ENCODE data around the gene LAG3.
"Not testable (repeated sequence)": the region's sequence is repeated elsewhere in the genome, so short reads cannot be mapped to it uniquely, and the experiment has no call there.

Gene LAG3

DNA sequence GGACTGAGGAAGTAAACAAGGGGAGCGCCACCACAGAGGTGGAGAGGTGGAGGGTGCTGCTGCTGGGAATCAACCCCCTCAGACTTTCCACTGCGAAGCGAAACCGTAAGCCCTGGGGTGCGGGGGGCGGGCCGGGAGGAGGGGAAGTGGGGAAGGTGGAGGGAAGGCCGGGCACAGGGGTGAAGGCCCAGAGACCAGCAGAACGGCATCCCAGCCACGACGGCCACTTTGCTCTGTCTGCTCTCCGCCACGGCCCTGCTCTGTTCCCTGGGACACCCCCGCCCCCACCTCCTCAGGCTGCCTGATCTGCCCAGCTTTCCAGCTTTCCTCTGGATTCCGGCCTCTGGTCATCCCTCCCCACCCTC is at the start of gene LAG3:
TSS of gene LAG3 (plus strand) at position 190 of the 365 bp plus-strand sequence. CDS start 333 bp downstream, outside the sequence.
- in situ Hi-C loops (cut with HindIII; ENCODE audit: low pct_unique_long_range_greater_than_20kb, low sequenced_read_pairs) = no loop called here
- TF ChIP-seq JUND (IDR thresholded peaks at IDR 0.05; ENCODE audit: low read depth) = no peak
- DNase-seq (ENCODE audit: low read depth in 1 of 2, low spot score in 1 of 2) = no peak

DNA sequence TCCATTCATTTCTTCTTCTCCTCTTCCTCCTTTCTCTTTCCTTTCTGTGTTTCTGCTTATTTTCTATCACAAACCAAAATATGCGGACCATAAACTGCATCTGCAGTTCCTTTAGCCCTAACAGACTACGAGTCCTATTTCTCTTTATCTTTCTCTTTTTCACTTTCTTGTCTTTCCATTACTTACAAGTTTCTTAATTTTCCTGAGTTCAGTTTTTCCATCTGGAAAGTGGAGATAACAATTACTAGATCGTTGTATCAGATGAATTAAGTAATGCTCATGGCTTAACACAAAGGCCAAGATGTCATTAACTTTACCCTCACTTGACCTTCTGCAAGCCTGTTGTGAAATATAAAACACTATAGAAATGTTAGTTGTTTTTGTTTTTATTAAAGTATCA is 49.5 kb upstream of the LAG3 start:
- TF ChIP-seq JUND (IDR thresholded peaks at IDR 0.05; ENCODE audit: low read depth) = no peak
- DNase-seq (ENCODE audit: low read depth in 1 of 2, low spot score in 1 of 2) = no peak
- in situ Hi-C loops (cut with HindIII; ENCODE audit: low pct_unique_long_range_greater_than_20kb, low sequenced_read_pairs) = no loop called here

DNA sequence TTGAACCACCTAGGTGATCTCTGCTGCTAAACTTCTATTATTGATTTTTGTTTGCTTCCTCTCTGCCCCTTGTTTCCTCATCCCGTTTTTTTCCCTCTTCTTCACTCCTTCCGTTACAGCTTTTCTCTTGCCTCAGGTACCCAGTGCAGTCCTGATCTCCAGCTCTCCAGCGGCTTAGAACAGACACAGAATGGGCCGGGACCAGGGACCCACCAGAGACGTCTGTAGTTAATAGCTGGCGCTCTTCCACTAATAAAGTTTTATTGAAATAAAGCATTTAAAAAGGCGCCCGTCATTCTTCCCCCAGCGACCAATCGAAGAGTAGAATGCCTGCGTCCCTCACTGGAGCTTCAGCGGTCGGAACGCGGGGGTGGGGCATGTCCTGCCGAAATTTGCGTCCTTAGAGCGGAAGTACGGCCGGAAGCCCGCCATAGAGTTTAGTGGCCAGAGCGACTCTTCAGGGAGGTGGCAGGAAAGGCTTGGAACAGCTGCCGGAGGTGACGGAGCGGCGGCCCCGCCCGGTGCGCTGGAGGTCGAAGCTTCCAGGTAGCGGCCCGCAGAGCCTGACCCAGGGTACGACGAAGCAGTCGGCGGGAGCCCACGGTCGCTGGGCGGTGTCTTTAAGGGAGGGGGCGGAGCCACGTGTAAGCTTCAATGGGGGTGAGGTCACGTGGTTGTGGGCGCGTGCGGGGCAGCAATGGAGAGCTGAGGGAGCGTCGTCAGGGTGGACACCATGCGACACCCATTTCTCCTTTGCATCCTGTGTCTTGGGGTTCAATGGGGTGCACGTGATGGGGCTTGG is 48.5 kb upstream of the LAG3 start, which contains the start of gene COPS7A:
TSS of gene COPS7A (plus strand) at position 440 of the 802 bp plus-strand sequence. CDS start 611 bp downstream, outside the sequence.
- no peak for TF ChIP-seq JUND (IDR thresholded peaks at IDR 0.05; ENCODE audit: low read depth)
- in situ Hi-C loops (cut with HindIII; ENCODE audit: low pct_unique_long_range_greater_than_20kb, low sequenced_read_pairs) = no loop called here
- peak; percentile 64 to 94 for DNase-seq (ENCODE audit: low read depth in 1 of 2, low spot score in 1 of 2)

DNA sequence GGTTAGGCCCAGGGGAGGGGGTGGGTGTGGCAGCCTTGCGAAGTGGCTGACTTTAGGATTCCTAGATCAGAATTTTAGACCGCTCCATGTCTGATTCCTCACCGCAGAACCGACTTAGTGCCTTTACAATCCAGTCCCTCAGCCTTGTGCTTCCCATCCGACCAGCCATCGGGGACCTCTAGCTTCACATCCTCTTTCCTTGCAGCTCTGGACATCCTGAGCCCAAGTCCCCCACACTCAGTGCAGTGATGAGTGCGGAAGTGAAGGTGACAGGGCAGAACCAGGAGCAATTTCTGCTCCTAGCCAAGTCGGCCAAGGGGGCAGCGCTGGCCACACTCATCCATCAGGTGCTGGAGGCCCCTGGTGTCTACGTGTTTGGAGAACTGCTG is 47.9 kb upstream of the LAG3 start:
- DNase-seq (ENCODE audit: low read depth in 1 of 2, low spot score in 1 of 2) = no peak
- TF ChIP-seq JUND (IDR thresholded peaks at IDR 0.05; ENCODE audit: low read depth) = no peak
- in situ Hi-C loops (cut with HindIII; ENCODE audit: low pct_unique_long_range_greater_than_20kb, low sequenced_read_pairs) = no loop called here

DNA sequence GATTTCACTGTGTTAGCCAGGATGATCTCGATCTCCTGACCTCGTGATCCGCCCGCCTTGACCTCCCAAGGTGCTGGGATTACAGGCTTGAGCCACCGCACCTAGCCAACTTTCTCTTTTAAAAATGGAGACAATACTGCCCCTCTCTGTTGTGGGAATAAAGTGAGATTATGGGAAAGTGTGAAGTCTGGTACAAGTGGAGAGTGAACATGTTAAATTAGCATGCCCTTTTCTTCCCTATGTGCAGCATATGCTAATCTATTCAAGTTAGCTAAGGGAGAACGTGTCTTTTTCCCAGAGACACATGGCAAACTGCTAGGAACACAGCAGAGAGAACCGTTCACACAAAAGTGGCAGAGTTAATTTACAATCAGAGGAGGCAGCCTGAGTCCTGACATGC is 47.0 kb upstream of the LAG3 start:
- in situ Hi-C loops (cut with HindIII; ENCODE audit: low pct_unique_long_range_greater_than_20kb, low sequenced_read_pairs) = no loop called here
- TF ChIP-seq JUND (IDR thresholded peaks at IDR 0.05; ENCODE audit: low read depth) = no peak
- DNase-seq (ENCODE audit: low read depth in 1 of 2, low spot score in 1 of 2) = no peak

DNA sequence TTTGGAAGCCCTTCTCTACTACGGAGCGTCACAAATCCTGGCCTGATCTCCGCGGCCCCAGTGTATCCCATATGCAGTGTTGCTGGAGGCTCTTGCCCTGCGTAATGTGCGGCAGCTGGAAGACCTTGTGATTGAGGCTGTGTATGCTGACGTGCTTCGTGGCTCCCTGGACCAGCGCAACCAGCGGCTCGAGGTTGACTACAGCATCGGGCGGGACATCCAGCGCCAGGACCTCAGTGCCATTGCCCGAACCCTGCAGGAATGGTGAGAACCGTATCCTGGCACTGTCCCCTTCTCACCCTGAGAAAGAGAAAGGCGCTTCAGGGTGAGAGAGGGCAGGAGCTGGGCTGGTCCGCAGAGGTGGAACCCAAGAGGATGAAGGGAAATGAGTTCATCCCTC is 43.1 kb upstream of the LAG3 start:
- in situ Hi-C loops (cut with HindIII; ENCODE audit: low pct_unique_long_range_greater_than_20kb, low sequenced_read_pairs) = no loop called here
- no peak for DNase-seq (ENCODE audit: low read depth in 1 of 2, low spot score in 1 of 2)
- no peak for TF ChIP-seq JUND (IDR thresholded peaks at IDR 0.05; ENCODE audit: low read depth)

DNA sequence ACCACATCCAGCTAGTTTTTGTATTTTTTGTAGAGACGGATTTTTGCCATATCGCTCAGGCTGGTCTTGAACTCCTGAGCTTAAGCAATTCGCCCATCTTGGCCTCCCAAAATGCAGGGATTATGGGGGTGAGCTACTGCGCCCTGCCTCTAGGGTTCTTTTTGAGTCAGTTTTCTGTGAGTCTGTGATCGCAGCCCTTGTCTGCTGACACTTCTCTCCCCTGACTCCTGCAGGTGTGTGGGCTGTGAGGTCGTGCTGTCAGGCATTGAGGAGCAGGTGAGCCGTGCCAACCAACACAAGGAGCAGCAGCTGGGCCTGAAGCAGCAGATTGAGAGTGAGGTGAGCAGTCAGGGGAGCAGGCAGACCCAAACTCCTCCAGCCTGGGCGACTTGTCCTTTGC is 42.2 kb upstream of the LAG3 start:
- no peak for DNase-seq (ENCODE audit: low read depth in 1 of 2, low spot score in 1 of 2)
- in situ Hi-C loops (cut with HindIII; ENCODE audit: low pct_unique_long_range_greater_than_20kb, low sequenced_read_pairs) = no loop called here
- no peak for TF ChIP-seq JUND (IDR thresholded peaks at IDR 0.05; ENCODE audit: low read depth)

DNA sequence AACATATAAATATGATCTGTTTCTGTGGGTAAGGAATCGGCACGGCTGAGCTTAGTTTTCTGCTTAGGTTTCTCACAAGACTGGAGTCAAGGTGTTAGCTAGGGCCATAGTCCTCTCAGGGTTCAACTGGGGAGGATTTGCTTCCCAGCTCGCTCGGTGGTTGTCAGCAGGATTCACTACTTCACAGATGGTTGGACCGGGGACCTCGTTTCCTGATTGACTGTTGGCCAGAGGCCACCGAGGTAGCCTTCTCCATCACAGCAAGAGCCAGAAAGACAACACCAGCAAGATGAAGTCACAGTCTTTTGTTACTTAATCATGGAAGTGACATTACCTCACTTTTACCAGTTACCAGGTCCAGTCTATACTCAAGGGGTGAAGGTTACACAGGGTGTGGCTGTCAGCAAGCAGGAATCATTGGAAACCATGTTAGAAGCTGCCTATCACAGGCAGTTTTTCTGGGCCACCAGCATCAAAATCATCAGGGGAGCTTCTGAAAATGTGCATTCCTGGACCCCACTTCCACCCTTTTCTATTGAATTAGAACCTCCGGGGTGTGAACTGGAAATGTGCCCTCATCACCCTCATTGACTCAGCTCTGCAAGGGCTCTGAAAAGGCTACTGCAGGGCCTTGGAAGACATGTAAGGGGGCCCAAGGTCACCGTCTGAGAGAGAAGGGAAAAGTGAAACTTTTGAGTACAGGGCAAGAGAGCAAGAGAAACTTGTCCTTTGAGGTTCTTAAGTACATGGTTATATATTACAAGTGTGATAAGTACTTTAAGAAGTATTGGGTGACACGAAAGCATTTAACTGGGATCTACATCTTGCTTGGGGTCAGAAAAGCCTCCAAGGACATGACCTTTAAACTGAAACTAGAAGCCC is 37.6 kb upstream of the LAG3 start:
- no peak for TF ChIP-seq JUND (IDR thresholded peaks at IDR 0.05; ENCODE audit: low read depth)
- no peak for DNase-seq (ENCODE audit: low read depth in 1 of 2, low spot score in 1 of 2)
- in situ Hi-C loops (cut with HindIII; ENCODE audit: low pct_unique_long_range_greater_than_20kb, low sequenced_read_pairs) = no loop called here

DNA sequence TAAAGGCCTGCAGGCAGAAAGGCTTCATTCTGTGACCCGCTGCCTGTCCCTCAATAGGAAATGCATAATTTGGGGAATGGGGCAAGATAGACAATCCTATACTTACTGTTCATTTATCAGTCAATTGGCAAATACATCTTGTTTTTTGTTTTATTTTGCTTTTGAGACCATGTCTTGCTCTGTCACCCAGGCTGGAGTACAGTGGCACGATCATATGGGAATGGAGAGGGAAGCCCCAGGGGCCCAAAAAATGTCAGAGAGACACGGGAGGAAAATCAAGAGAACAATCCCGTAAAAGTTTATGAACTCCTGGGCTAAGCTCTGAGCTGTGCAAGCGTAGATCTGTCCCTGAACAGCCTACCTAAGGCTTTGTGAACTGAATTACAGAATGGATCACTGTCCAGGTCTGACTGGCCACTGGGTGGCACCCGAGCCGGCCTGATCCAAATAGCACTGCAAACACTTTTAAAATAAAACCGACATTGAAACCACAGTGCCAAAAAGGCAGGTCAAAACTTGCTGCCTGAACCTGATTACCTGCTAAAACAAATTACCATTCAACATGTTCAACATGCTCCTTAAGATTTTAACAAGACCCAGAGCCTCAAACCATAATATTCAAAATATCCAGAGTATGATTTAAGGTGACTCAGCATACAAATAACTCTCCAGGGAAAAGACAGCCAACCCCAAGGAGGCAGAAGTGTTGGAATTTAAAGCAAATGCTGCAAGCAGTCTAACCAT is 36.7 kb upstream of the LAG3 start:
- TF ChIP-seq JUND (IDR thresholded peaks at IDR 0.05; ENCODE audit: low read depth) = no peak
- in situ Hi-C loops (cut with HindIII; ENCODE audit: low pct_unique_long_range_greater_than_20kb, low sequenced_read_pairs) = no loop called here
- DNase-seq (ENCODE audit: low read depth in 1 of 2, low spot score in 1 of 2) = peak in 1 of 2 experiments; percentile 70

DNA sequence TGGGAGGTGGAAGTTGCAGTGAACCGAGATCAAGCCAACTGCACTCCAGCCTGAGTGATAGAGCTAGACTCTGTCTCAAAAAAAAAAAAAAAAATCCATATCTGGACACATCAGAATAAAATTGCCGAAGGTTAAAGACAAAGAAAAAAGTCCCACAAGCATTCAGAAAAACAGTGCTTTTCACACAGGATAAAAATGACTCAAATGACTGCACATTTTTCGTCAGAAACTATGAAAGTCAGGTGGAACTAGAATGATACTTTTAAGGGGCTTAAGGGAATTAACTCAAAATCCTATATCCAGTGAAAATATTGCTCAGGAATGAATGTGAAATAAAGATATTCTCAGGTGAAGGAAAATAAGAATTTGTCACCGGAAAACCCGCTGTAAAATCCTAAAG is 35.6 kb upstream of the LAG3 start:
- in situ Hi-C loops (cut with HindIII; ENCODE audit: low pct_unique_long_range_greater_than_20kb, low sequenced_read_pairs) = no loop called here
- TF ChIP-seq JUND (IDR thresholded peaks at IDR 0.05; ENCODE audit: low read depth) = no peak
- no peak for DNase-seq (ENCODE audit: low read depth in 1 of 2, low spot score in 1 of 2)

DNA sequence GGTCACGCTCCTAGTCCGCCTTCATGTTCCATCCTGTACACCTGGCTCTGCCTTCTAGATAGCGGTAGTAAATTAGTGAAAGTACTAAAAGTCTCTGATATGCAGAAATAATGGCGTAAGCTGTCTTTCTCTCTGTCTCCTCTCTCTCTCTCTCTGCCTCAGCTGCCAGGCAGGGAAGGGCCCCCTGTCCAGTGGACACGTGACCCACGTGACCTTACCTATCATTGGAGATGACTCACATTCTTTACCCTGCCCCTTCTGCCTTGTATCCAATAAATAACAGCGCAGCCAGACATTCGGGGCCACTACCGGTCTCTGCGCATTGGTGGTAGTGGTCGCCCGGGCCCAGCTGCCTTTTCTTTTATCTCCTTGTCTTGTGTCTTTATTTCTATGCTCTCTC is 30.2 kb upstream of the LAG3 start:
- DNase-seq (ENCODE audit: low read depth in 1 of 2, low spot score in 1 of 2) = not testable (repeated sequence)

DNA sequence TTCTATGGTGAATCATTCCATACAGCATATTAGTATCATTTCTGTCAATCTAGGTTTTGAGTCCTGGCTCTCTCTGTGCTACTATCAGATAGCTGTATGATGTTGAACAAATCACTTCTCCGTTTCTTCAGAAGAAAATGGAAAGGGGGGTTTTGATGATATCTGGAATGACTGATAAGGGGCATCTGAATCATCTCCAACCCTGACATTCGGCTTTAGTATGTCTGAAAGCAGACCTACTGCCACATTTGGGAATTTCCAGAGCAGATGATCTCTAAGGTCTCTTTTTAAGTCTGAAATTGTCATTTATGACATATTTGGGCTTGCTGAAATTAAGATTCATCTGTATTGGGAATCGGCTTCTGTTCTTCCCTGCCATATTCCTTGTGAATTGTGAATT is 29.5 kb upstream of the LAG3 start:
- TF ChIP-seq JUND (IDR thresholded peaks at IDR 0.05; ENCODE audit: low read depth) = no peak
- in situ Hi-C loops (cut with HindIII; ENCODE audit: low pct_unique_long_range_greater_than_20kb, low sequenced_read_pairs) = no loop called here
- DNase-seq (ENCODE audit: low read depth in 1 of 2, low spot score in 1 of 2) = no peak

More for the DNA sequence above, 30.2 kb upstream of the LAG3 start:
- in situ Hi-C loops (cut with HindIII; ENCODE audit: low pct_unique_long_range_greater_than_20kb, low sequenced_read_pairs) = not testable (repeated sequence)

DNA sequence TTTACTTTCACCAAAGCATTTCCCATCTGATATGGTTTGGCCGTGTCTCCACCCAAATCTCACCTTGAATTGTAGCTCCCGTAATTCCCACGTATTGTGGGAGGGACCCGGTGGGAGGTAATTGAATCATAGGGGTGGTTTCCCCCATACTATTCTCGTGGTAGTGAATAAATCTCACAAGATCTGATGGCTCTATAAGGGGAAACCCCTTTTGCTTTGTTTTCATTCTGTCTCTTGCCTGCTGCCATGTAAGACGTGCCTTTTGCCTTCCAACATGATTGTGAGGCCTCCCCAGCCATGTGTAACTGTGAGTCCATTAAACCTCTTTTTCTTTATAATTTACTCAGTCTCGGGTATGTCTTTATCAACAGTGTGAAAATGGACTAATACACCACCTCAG is 29.0 kb upstream of the LAG3 start:
- in situ Hi-C loops (cut with HindIII; ENCODE audit: low pct_unique_long_range_greater_than_20kb, low sequenced_read_pairs); DNase-seq (ENCODE audit: low read depth in 1 of 2, low spot score in 1 of 2): not testable (repeated sequence)
